Mesothelial cell of epicardium (in vitro differentiated cells): ENCODE measurements around the gene YES1. TPM values are rescaled to one million over a fixed set of nuclear protein-coding genes. Genes with fewer than 3 reads are reported as not detected.
"Not testable (repeated sequence)": the region's sequence is repeated elsewhere in the genome, so short reads cannot be mapped to it uniquely, and the experiment has no call there.

ENCODE experiments used
- DNase-seq, 2 experiments: peaks; one replicate each; pipeline ENCODE4 v3.0.0; 2021; ENCODE audit warnings: low spot score in 2 of 2; ENCODE audit not compliant: unreplicated experiment in 2 of 2
- H3K27ac Mint-ChIP-seq: 2 replicates; pipeline ENCODE4 v1.8.0; 2021; ENCODE audit warnings: mixed read lengths
- H3K27me3 Mint-ChIP-seq: 2 replicates; pipeline ENCODE4 v1.8.0; 2021; ENCODE audit warnings: low read depth, mixed read lengths
- H3K36me3 Mint-ChIP-seq: 2 replicates; pipeline ENCODE4 v1.8.0; 2021; ENCODE audit warnings: mixed read lengths
- H3K4me1 Mint-ChIP-seq: 2 replicates; pipeline ENCODE4 v1.8.0; 2021; ENCODE audit warnings: mixed read lengths
- H3K4me3 Mint-ChIP-seq: 2 replicates; pipeline ENCODE4 v1.8.0; 2021; ENCODE audit warnings: mild to moderate bottlenecking, moderate library complexity, mixed read lengths
- H3K9me3 Mint-ChIP-seq: 2 replicates; pipeline ENCODE4 v1.8.0; 2021; ENCODE audit warnings: mixed read lengths
- total RNA-seq: library from RNA; stranded (reverse); gene quantifications from 3 replicates; pipeline ENCODE4 v1.2.1, GENCODE V29; 2021
- TF ChIP-seq, protein P1 (sequence below): fragments of 200-600 bp; sonication (generic); IDR thresholded peaks from one replicate; pipeline ENCODE4 v1.5.0; 2021; ENCODE audit warnings: antibody characterized with exemption; ENCODE audit not compliant: unreplicated experiment

YES1 gene
- total RNA-seq, 1 donor from 2014 or later = 47.5 TPM

DNA sequence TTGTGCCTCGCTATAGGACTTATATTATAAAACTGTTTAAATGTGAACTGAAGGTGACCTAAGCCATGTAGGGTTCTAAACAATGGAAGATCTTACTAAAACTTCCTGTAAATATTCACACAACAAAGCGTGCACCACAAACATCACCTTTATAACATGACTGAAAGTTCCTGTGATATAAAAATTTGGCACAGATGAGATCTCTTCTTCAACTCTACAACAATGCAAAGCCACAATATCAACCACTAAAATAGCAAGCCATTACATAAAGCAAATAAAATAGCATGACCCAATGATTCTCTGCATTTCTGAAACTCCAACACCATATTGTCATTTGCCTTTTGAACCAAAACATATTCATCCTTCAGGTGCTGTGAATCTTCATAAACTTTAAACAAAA, 3.5 kb downstream of the YES1 start:
- no peak overlapping the region for H3K4me3 Mint-ChIP-seq
- no peak for DNase-seq
- H3K27ac Mint-ChIP-seq = no peak overlapping the region
- H3K27me3 Mint-ChIP-seq = no peaks in the 10 kb centered on the region
- H3K4me1 Mint-ChIP-seq = peaks cover 37% of the 10 kb centered on the region
- H3K9me3 Mint-ChIP-seq = no peaks in the 10 kb centered on the region
- H3K36me3 Mint-ChIP-seq = no peaks in the 10 kb centered on the region
- TF ChIP-seq, protein P1, sequence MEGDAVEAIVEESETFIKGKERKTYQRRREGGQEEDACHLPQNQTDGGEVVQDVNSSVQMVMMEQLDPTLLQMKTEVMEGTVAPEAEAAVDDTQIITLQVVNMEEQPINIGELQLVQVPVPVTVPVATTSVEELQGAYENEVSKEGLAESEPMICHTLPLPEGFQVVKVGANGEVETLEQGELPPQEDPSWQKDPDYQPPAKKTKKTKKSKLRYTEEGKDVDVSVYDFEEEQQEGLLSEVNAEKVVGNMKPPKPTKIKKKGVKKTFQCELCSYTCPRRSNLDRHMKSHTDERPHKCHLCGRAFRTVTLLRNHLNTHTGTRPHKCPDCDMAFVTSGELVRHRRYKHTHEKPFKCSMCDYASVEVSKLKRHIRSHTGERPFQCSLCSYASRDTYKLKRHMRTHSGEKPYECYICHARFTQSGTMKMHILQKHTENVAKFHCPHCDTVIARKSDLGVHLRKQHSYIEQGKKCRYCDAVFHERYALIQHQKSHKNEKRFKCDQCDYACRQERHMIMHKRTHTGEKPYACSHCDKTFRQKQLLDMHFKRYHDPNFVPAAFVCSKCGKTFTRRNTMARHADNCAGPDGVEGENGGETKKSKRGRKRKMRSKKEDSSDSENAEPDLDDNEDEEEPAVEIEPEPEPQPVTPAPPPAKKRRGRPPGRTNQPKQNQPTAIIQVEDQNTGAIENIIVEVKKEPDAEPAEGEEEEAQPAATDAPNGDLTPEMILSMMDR = no peak

DNA sequence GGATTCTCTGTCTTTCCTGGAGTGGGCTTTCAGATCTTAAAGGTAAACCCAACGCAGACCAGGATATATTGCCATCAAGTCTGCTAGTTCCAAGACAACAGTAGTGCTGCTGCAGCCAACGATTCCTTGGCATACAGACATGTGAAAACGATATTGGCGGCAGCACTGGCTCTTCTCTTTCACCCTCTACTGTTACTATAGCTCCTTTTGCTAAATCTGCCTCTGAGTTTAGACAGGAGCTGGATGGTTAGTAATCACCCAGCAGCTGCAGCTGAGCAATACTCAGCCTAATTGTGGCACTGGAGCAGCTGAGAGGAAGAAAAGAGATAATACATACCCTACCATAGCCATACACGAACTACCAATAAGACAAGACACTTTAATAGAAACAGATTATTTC, 4.0 kb downstream of the YES1 start:
- no peak for DNase-seq
- Mint-ChIP-seq H3K27me3 (no peaks in the 10 kb centered on the region), H3K27ac (no peak overlapping the region), H3K9me3 (no peaks in the 10 kb centered on the region), H3K36me3 (no peaks in the 10 kb centered on the region), H3K4me3 (no peak overlapping the region), H3K4me1 (peaks cover 33% of the 10 kb centered on the region)
- TF ChIP-seq, protein P1 = no peak

DNA sequence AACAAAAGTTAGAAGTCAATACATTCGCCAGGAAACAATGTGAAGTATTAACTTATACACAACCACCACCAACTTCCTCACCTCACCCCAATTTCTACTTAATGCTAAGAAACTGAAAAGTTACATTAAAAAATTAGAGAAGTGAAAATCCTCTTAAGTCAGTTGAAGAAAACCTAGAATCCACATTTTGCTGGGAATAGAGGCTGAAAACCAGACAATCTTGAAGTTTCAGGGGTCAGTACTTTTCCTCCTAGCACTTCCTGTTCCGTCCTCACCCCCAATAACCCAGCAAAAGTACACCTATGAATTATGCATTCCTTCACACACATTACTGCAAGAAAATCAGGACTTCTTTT, 6.3 kb downstream of the YES1 start:
- Mint-ChIP-seq H3K27me3 (no peaks in the 10 kb centered on the region), H3K36me3 (no peaks in the 10 kb centered on the region), H3K4me3 (no peak overlapping the region), H3K27ac (peak overlapping the region; percentile 31), H3K9me3 (no peaks in the 10 kb centered on the region), H3K4me1 (peaks cover 28% of the 10 kb centered on the region)
- no peak for DNase-seq
- TF ChIP-seq, protein P1 = no peak

DNA sequence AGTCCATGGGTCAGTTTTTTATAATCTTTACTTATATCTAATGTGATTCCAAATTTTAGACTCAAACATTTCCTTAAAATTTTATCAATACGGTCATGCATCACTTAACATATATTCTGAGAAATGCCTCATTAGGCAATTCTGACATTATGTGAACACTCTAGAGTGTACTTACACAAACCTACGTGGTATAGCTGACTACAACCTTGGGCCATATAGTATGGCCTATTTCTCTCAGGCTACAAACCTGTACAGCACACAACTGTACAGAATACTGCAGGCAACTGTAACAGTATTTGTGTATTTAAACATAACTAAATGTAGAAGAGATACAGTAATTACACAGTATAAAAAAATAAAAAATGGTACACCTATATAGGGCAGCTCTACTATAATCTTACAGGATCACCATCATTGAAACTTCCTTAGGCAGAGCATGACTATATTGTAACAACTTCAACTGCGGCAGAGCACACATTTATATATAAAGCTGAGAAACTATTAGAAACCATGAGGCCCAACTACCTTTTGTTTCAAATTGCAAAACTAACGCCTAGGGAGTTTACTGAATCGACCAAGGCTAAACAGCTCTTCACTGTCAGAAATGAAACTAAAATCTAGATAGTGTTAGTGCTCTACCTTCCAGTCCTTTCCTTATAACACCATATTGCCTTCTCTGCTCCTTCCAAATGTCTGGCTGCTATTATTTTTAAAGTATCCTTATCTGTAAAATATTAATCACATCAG, 6.9 kb downstream of the YES1 start:
- Mint-ChIP-seq H3K36me3 (peaks cover 1% of the 10 kb centered on the region), H3K27ac (peak overlapping the region; percentile 31), H3K27me3 (no peaks in the 10 kb centered on the region), H3K4me1 (peaks cover 23% of the 10 kb centered on the region), H3K9me3 (no peaks in the 10 kb centered on the region), H3K4me3 (no peak overlapping the region)
- TF ChIP-seq, protein P1 = no peak
- DNase-seq = no peak

DNA sequence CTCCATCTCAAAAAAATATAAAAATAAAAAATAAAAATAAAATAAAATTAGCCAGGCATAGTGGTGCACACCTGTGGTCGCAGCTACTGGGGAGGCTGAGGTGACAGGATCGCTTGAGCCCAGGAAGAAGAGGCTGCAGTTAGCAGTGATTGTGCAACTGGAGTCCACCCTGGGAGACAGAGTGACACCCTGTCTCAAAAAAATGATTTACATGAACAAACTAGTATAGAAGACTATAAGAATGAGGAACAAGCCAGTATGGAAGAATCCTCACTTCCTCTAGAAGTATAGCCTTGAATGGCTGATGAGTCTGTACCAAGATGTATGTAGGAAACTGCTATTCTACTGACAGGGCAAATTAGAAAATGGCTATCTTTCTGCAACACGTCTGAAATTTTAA, 10.9 kb downstream of the YES1 start:
- Mint-ChIP-seq H3K27me3 (no peaks in the 10 kb centered on the region), H3K9me3 (no peaks in the 10 kb centered on the region), H3K4me3 (no peak overlapping the region), H3K27ac (no peak overlapping the region), H3K4me1 (peaks cover 24% of the 10 kb centered on the region), H3K36me3 (peaks cover 1% of the 10 kb centered on the region)
- TF ChIP-seq, protein P1 = no peak
- no peak for DNase-seq

DNA sequence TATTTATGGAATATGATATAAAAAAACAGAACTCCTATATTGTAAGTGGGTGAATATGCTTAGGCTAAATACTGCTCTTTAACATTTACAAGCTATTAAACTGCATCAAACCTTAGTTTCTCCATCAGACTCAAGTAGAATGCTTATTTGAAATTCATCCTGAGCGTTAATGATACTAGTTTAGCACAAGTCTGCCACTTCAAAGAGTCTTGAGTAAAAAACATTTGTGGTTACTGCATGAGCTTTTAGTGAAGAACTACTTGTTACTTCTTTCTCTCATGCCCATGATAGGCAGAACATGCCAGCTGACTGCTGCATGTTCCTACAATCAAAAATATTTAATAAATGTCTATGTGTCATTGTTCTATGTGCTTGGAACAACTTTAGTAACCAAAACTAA, 12.1 kb downstream of the YES1 start:
- TF ChIP-seq, protein P1 = no peak
- no peak overlapping the region for H3K27ac Mint-ChIP-seq
- peaks cover 17% of the 10 kb centered on the region for H3K4me1 Mint-ChIP-seq
- H3K36me3 Mint-ChIP-seq = peaks cover 1% of the 10 kb centered on the region
- no peak for DNase-seq
- no peak overlapping the region for H3K4me3 Mint-ChIP-seq
- peaks cover 6% of the 10 kb centered on the region for H3K9me3 Mint-ChIP-seq
- no peaks in the 10 kb centered on the region for H3K27me3 Mint-ChIP-seq

DNA sequence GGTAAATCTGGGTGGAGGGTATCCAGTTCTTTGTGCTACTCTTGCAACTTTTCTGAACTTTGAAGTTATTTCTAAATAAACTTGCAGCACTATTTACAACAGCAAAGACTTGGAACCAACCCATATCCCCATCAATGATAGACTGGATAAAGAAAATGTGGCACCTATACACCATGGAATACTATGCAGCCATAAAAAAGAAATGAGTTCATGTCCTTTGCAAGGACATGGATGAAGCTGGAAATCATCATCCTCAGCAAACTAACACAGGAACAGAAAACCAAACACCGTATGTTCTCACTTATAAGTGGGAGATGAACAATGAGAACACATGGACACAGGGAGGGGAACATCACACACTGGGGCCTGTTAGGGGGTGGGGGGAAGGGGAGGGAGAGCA, 16.7 kb downstream of the YES1 start:
- not testable (repeated sequence) for H3K4me3 Mint-ChIP-seq, H3K36me3 Mint-ChIP-seq, H3K27me3 Mint-ChIP-seq, DNase-seq, H3K27ac Mint-ChIP-seq
- Mint-ChIP-seq H3K4me1 (peaks cover 17% of the 10 kb centered on the region), H3K9me3 (peaks cover 15% of the 10 kb centered on the region)
